ENCODE data around the gene TULP4.

DNA sequence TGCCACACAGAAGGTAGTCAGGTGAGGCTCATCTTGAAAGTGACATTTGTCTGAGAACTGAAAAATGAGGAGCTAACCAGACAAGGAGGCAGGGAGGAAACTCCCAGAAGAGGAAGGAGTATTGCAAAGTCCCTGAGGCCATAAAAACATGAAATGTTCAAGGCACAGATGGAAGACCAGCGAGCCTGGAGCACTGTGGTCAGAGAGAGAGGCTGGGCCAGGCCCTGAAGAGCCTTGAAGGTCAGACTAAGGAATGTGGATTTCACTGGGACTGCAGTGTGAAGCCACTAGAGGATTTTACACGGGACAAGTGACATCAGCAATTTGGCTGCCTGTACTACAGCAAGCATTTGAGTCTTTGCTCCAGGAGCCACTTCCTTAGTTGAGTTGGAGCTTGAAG, 226.5 kb downstream of the TULP4 start:
- TF ChIP-seq, protein P1, sequence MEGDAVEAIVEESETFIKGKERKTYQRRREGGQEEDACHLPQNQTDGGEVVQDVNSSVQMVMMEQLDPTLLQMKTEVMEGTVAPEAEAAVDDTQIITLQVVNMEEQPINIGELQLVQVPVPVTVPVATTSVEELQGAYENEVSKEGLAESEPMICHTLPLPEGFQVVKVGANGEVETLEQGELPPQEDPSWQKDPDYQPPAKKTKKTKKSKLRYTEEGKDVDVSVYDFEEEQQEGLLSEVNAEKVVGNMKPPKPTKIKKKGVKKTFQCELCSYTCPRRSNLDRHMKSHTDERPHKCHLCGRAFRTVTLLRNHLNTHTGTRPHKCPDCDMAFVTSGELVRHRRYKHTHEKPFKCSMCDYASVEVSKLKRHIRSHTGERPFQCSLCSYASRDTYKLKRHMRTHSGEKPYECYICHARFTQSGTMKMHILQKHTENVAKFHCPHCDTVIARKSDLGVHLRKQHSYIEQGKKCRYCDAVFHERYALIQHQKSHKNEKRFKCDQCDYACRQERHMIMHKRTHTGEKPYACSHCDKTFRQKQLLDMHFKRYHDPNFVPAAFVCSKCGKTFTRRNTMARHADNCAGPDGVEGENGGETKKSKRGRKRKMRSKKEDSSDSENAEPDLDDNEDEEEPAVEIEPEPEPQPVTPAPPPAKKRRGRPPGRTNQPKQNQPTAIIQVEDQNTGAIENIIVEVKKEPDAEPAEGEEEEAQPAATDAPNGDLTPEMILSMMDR (conservative IDR thresholded peaks at IDR 0.05; ENCODE audit: low read depth, low read length), result no peak
- TF ChIP-seq EZH2 (IDR thresholded peaks at IDR 0.05; ENCODE audit: borderline replicate concordance, low read depth, low read length, poor library complexity, severe bottlenecking), result no peak

All from A673 (cell line).